Measurements from ENCODE around the gene ETV6.

DNA sequence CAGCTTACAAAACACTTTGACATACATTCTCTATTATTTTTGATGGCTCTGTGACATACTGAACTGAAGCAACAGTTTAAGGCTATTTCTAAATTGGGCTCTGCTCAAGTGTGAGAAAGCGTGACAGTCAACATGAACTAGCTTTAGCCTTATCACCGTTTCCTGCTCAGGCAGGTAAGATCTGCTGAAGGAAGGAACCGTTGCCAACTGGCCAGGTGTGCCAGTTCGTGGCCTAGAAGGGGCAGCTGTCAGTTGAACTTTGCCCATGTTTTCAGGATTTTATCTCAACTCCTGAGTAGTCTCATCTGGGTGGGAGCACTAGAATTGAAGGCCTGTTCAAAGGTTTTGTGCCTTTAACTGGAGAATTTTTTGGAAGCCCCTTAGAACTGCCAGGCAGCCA lies 79.5 kb downstream of the ETV6 start:
- TF ChIP-seq, protein P1, sequence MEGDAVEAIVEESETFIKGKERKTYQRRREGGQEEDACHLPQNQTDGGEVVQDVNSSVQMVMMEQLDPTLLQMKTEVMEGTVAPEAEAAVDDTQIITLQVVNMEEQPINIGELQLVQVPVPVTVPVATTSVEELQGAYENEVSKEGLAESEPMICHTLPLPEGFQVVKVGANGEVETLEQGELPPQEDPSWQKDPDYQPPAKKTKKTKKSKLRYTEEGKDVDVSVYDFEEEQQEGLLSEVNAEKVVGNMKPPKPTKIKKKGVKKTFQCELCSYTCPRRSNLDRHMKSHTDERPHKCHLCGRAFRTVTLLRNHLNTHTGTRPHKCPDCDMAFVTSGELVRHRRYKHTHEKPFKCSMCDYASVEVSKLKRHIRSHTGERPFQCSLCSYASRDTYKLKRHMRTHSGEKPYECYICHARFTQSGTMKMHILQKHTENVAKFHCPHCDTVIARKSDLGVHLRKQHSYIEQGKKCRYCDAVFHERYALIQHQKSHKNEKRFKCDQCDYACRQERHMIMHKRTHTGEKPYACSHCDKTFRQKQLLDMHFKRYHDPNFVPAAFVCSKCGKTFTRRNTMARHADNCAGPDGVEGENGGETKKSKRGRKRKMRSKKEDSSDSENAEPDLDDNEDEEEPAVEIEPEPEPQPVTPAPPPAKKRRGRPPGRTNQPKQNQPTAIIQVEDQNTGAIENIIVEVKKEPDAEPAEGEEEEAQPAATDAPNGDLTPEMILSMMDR (optimal IDR thresholded peaks at IDR 0.05 in 1 of 3, IDR thresholded peaks at IDR 0.05 in 1 of 3, conservative IDR thresholded peaks at IDR 0.05 in 1 of 3; ENCODE audit: extremely low read depth in 1 of 3, insufficient read depth in 2 of 3, low read length in 3 of 3) = no peak
- no peak for TF ChIP-seq EZH2 (IDR thresholded peaks at IDR 0.05; ENCODE audit: low read length)
